ENCODE measurements around the gene FBLN1. TPM values are rescaled to one million over a fixed set of nuclear protein-coding genes. Genes with fewer than 3 reads are reported as not detected.

The FBLN1 gene
- total RNA-seq, 1 donor from 2014 or later: 82.8 TPM

- H3K9me3 ChIP-seq (replicated peaks): no peaks in the 10 kb centered on the region
- no peak for DNase-seq
- H3K4me3 ChIP-seq: no peak overlapping the region
- H3K4me1 ChIP-seq: peaks cover 4% of the 10 kb centered on the region
- TF ChIP-seq CTCF (IDR thresholded peaks at IDR 0.05; ENCODE audit: borderline replicate concordance): no peak
- H3K27me3 ChIP-seq (ENCODE audit: low read depth): peaks cover 49% of the 10 kb centered on the region
- H3K27ac ChIP-seq (replicated peaks): no peak overlapping the region
- H3K36me3 ChIP-seq: no peaks in the 10 kb centered on the region
- intact Hi-C loops (cut with micrococcal nuclease): no loop called here
These were observed 80.8 kb downstream of the FBLN1 start for GRCh38 chr22:45583504-45583903.

- intact Hi-C loops (cut with micrococcal nuclease): no loop called here
- Histone ChIP-seq H3K27ac (replicated peaks) (no peak overlapping the region), H3K4me3 (no peak overlapping the region), H3K27me3 (ENCODE audit: low read depth) (peaks cover 47% of the 10 kb centered on the region), H3K4me1 (peaks cover 4% of the 10 kb centered on the region), H3K36me3 (no peaks in the 10 kb centered on the region), H3K9me3 (replicated peaks) (no peaks in the 10 kb centered on the region)
- TF ChIP-seq CTCF (IDR thresholded peaks at IDR 0.05; ENCODE audit: borderline replicate concordance): no peak
- DNase-seq: no peak
These were observed 81.5 kb downstream of the FBLN1 start for GRCh38 chr22:45584121-45584570.

- no peaks in the 10 kb centered on the region for H3K9me3 ChIP-seq (replicated peaks)
- H3K4me3 ChIP-seq: no peak overlapping the region
- no peak for DNase-seq
- H3K36me3 ChIP-seq: no peaks in the 10 kb centered on the region
- peaks cover 4% of the 10 kb centered on the region for H3K4me1 ChIP-seq
- intact Hi-C loops (cut with micrococcal nuclease): no loop called here
- no peak for TF ChIP-seq CTCF (IDR thresholded peaks at IDR 0.05; ENCODE audit: borderline replicate concordance)
- H3K27ac ChIP-seq (replicated peaks): no peak overlapping the region
- peaks cover 48% of the 10 kb centered on the region for H3K27me3 ChIP-seq (ENCODE audit: low read depth)
These were observed 82.1 kb downstream of the FBLN1 start for GRCh38 chr22:45584621-45585436.

GRCh38 chr22:45585437-45585755 is 82.7 kb downstream of the FBLN1 start:
- DNase-seq: no peak
- intact Hi-C loops (cut with micrococcal nuclease): no loop called here
- no peak overlapping the region for H3K27ac ChIP-seq (replicated peaks)

GRCh38 chr22:45585946-45586540 is 83.4 kb downstream of the FBLN1 start:
- H3K27me3 ChIP-seq (ENCODE audit: low read depth): peaks cover 48% of the 10 kb centered on the region

More at GRCh38 chr22:45585437-45585755, 82.7 kb downstream of the FBLN1 start:
- Histone ChIP-seq H3K36me3 (no peaks in the 10 kb centered on the region), H3K4me3 (no peak overlapping the region), H3K9me3 (replicated peaks) (no peaks in the 10 kb centered on the region), H3K27me3 (ENCODE audit: low read depth) (peaks cover 48% of the 10 kb centered on the region), H3K4me1 (peaks cover 4% of the 10 kb centered on the region)
- no peak for TF ChIP-seq CTCF (IDR thresholded peaks at IDR 0.05; ENCODE audit: borderline replicate concordance)

More at GRCh38 chr22:45585946-45586540, 83.4 kb downstream of the FBLN1 start:
- Histone ChIP-seq H3K4me1 (peaks cover 4% of the 10 kb centered on the region), H3K9me3 (replicated peaks) (no peaks in the 10 kb centered on the region), H3K27ac (replicated peaks) (no peak overlapping the region), H3K4me3 (no peak overlapping the region), H3K36me3 (no peaks in the 10 kb centered on the region)
- no peak for TF ChIP-seq CTCF (IDR thresholded peaks at IDR 0.05; ENCODE audit: borderline replicate concordance)
- DNase-seq: no peak
- intact Hi-C loops (cut with micrococcal nuclease): no loop called here

Measured in left ventricle myocardium inferior (tissue), 1 donor.